Retina (tissue), 1 donor: ENCODE data around the gene IL1B.
"Not testable (repeated sequence)": the region's sequence is repeated elsewhere in the genome, so short reads cannot be mapped to it uniquely, and the experiment has no call there.

Source experiments
- DNase-seq: peaks from one replicate; pipeline ENCODE4 v3.0.0-alpha.2; 2016

The IL1B gene

GRCh38 chr2:112836695-112837117, at the start of gene IL1B:
Gene IL1B, minus strand, starts transcription at chr2:112836779. Its CDS starts 550 bp downstream, at chr2:112836229.
- no peak for DNase-seq

GRCh38 chr2:112886291-112886690, 49.7 kb upstream of the IL1B start:
- no peak for DNase-seq

GRCh38 chr2:112885506-112885902, 48.9 kb upstream of the IL1B start:
- DNase-seq: no peak

GRCh38 chr2:112884869-112885505, 48.4 kb upstream of the IL1B start:
- DNase-seq: peak; percentile 16

- no peak for DNase-seq
Observed at GRCh38 chr2:112883669-112884068, 47.1 kb upstream of the IL1B start.

GRCh38 chr2:112881217-112881985, 44.8 kb upstream of the IL1B start:
- DNase-seq: no peak

- DNase-seq: no peak
Observed at GRCh38 chr2:112880696-112881095, 44.1 kb upstream of the IL1B start.

- DNase-seq: no peak
Observed at GRCh38 chr2:112880091-112880531, 43.5 kb upstream of the IL1B start.

GRCh38 chr2:112879491-112880041, 43.0 kb upstream of the IL1B start:
- DNase-seq: no peak

GRCh38 chr2:112877423-112877822, 40.8 kb upstream of the IL1B start:
- DNase-seq: no peak

- DNase-seq: no peak
Observed at GRCh38 chr2:112876971-112877361, 40.4 kb upstream of the IL1B start.

- no peak for DNase-seq
Observed at GRCh38 chr2:112876257-112876970, 39.8 kb upstream of the IL1B start.

GRCh38 chr2:112870841-112871835, 34.6 kb upstream of the IL1B start:
- no peak for DNase-seq

GRCh38 chr2:112869258-112869842, 32.8 kb upstream of the IL1B start:
- DNase-seq: no peak

- DNase-seq: no peak
Observed at GRCh38 chr2:112867701-112868631, 31.4 kb upstream of the IL1B start.

GRCh38 chr2:112866128-112866835, 29.7 kb upstream of the IL1B start:
- no peak for DNase-seq

GRCh38 chr2:112864072-112864471, 27.5 kb upstream of the IL1B start:
- DNase-seq: no peak

- not testable (repeated sequence) for DNase-seq
Observed at GRCh38 chr2:112859406-112860183, 23.0 kb upstream of the IL1B start.

GRCh38 chr2:112850588-112850987, 14.0 kb upstream of the IL1B start:
- DNase-seq: no peak
